ENCODE measurements around the gene CTDSPL.
"Not testable (repeated sequence)": the region's sequence is repeated elsewhere in the genome, so short reads cannot be mapped to it uniquely, and the experiment has no call there.

Gene CTDSPL

GRCh38 chr3:38019658-38020341 is 158.1 kb downstream of the CTDSPL start:
- DNase-seq (ENCODE audit: low read depth) = no peak

GRCh38 chr3:38020342-38020726 is 158.7 kb downstream of the CTDSPL start:
- DNase-seq (ENCODE audit: low read depth) = no peak

GRCh38 chr3:38021196-38021595 is 159.5 kb downstream of the CTDSPL start:
- DNase-seq (ENCODE audit: low read depth) = no peak

GRCh38 chr3:38022301-38022700 is 160.6 kb downstream of the CTDSPL start:
- DNase-seq (ENCODE audit: low read depth) = no peak

GRCh38 chr3:38022896-38023709 is 161.4 kb downstream of the CTDSPL start:
- DNase-seq (ENCODE audit: low read depth) = no peak

- DNase-seq (ENCODE audit: low read depth) = no peak
These were observed 165.2 kb downstream of the CTDSPL start for GRCh38 chr3:38026856-38027255.

- DNase-seq (ENCODE audit: low read depth) = no peak
These were observed 166.1 kb downstream of the CTDSPL start for GRCh38 chr3:38027466-38028465.

- no peak for DNase-seq (ENCODE audit: low read depth)
These were observed 167.1 kb downstream of the CTDSPL start for GRCh38 chr3:38028621-38029361.

GRCh38 chr3:38029400-38030125 is 167.9 kb downstream of the CTDSPL start, which contains the start of gene PLCD1:
PLCD1 (minus strand) TSS chr3:38029642; CDS start chr3:38029539, 103 bp downstream.
- DNase-seq (ENCODE audit: low read depth) = no peak

- no peak for DNase-seq (ENCODE audit: low read depth)
These were observed 168.7 kb downstream of the CTDSPL start for GRCh38 chr3:38030126-38031021.

GRCh38 chr3:38031022-38031994 is 169.6 kb downstream of the CTDSPL start:
- DNase-seq (ENCODE audit: low read depth) = no peak

- DNase-seq (ENCODE audit: low read depth) = no peak
These were observed 170.7 kb downstream of the CTDSPL start for GRCh38 chr3:38032328-38032865.

GRCh38 chr3:38033586-38033985 is 171.9 kb downstream of the CTDSPL start:
- not testable (repeated sequence) for DNase-seq (ENCODE audit: low read depth)

All from stimulated activated CD8-positive, alpha-beta memory T cell treated with anti-CD3 and anti-CD28 coated beads, Interleukin-7, amount 100 ng/mL, for 24 hours (primary cell).